GM21447 (cell line): ENCODE measurements around the gene PRSS50.

Source experiments
- ATAC-seq: cut with Tn5 transposase; IDR thresholded peaks from one replicate; pipeline ENCODE4 v1.9.1; 2021; ENCODE audit not compliant: unreplicated experiment

The PRSS50 gene

GRCh38 chr3:46725621-46726314 is 8.1 kb upstream of the PRSS50 start:
- ATAC-seq: no peak

DNA sequence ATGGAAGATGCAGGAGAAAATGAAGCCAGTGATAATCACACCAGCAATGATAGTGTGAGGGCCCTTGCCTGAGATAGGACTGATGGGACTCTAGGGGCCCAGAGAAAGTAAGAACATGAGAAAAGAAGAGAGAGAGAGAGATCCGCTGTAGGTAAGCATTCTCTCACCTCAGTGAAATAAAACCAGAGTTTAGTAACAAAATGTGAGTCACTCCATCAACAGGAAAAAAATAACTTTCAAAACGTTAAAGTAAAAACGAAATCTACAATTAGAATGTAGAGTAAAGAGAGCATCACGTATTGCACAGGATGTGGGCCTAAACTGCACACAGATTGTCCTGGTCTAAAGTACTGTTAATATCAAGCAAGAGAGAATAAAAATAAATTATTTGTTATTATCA is 6.8 kb upstream of the PRSS50 start:
- no peak for ATAC-seq

GRCh38 chr3:46722443-46722842 is 4.8 kb upstream of the PRSS50 start:
- ATAC-seq: no peak

GRCh38 chr3:46721009-46721408 is 3.3 kb upstream of the PRSS50 start:
- no peak for ATAC-seq

DNA sequence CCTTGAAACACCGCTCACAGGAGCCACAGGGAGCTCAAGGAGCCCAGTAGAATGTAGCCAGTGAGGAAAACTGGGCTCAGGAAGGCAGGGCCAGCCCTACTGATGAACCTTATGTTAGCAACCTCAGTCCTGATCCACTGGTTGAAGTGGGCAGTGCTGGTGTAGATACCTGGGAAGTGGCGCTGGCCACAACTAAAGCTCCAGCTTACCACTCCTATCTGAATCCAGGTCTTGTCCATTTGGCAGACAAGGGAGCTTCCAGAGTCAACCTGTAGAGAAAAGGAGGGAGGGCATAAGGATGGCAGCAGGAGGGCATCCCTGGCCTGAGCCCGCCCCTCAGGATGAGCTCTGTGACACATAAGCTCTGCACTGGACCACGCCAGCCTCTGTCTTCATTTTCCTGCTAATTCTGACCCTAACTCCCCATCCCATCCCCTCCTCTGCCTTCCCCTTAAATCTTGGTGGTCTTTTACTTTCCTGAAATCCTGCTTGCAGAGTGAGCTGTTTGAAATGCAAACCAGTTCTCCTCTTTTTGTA is 2.1 kb upstream of the PRSS50 start:
- no peak for ATAC-seq

DNA sequence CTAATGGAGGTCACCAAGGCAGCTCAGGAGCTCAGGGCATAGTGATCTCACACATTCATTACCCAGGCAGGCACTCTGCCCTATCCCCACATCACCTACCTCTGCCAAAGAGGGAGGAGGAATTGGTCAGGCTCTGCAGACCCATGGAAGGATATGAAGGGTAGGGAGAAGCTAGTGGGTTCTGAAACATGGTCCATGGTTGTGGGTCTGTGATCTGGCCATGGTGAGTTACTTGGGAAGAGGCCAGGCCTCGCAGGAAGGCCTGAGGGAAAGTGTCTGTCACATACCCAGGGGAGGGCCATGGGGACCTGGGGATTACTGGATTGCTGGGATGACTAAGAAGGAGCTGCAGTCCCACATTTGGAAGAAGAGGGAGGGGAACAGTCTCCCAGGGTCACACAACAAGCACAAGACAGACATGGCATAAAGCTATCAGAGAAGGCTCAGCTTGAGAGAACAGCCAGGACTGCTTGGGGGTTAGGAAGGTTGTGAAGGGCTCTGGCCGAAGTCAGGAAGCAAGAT is 1.4 kb upstream of the PRSS50 start:
- no peak for ATAC-seq

DNA sequence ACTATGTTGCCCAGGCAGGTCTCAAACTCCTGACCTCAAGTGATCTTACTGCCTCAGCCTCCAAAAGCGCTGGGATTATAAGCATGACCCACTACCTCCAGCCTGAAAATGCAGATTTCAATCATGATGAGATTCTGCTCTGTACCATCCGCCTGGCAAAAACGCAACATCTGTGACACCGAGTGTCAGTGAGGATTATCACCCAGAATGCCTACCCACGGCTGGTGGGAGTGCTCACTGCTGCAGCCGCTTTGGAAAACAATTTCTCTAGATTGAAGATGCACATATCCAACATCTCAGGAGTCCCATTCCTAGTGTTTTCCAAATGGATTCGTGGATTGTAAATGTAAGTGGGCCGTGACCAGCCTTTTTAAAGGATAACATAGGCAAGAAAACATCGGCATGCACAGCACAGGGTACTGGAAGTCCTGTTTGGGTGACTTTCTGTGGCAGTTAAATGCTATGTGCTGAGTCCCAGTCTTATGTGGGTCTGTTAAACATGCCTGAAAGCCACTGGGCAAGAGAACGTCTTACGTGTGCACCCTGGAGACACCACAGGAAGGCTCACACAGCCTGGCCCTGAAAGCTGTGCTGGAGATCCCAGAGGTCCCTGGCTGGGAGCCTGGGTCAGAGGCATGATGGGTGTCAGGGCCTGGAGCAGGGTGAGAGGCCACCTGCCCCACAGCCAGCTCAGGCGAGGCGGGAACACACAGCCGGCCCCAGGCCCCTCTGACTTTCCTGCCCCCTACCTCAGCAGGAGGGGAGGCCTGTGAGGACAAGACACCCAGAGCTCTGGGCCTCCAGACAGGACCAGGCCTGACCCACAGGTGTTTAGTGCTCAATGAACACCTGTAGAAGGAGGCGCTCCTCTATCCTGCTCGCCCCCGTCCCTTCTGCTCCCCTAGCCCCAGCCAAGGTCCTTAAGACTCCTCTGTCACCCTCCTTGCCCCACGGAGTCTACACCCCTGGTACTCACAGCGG is 918 bp downstream of the PRSS50 start:
- no peak for ATAC-seq

DNA sequence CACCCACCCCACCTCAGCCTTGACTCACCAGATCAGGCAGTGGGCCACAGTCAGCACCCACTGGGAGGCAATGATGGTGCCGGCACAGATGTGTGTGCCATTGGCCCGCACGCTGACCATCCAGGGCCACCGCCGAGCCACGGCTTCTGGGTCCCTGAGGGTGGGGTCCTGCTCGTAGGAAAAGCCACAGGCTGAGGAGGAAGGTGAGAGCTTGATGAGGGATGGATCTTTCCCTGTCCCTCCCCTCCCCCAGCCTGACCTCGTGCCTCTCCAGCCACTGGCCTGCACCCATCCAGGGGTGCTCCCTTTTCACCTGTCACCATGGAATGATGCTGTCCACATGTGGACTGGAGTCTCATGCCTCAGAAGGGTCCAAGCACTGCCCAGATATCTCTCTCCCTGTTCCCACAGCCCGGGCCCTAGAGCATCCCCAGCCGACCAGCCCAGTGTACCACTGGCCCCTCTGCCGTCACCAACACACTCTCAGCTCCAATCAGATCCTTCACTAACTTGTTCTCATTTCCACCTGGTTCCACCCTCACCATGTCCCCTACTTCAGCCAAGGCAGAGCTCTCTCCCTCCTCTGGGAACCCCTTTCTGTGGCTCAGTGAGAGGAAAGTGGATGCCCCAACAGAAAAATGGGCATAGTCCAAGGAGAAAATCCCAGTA is 2.0 kb downstream of the PRSS50 start:
- ATAC-seq: no peak

- no peak for ATAC-seq
Measured at GRCh38 chr3:46714728-46715506, 2.8 kb downstream of the PRSS50 start.

DNA sequence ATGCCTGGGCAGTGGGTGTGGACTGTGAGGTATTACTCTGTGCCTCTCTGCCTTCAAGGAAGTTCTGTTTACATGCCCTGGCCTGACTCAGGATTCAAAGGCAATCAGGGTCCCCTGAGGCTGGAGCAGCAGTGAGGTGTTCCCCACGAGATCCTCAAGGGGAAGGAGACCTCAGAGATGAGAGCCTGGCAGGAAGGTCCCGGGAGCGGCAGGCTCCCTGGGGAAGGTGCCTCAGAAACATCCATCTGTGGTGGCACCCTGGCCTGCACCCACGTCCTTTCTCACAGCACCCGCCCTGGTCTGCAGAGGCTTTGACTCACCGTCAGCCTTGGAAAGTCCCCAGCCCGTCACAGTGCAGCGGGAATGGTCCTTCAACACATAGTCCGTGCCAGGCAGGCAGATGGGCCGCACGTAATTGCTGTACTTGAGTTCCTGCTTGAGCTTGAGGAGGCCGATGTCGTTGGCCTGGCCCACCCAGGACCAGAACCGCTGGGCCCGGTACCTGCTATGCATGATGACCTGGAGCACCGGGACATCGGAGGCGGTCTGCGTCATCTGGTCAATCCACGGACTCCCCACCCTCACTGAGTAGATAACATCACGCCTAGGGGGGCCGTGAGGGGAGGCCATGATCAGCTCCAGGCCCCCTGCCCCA is 3.6 kb downstream of the PRSS50 start:
- no peak for ATAC-seq

DNA sequence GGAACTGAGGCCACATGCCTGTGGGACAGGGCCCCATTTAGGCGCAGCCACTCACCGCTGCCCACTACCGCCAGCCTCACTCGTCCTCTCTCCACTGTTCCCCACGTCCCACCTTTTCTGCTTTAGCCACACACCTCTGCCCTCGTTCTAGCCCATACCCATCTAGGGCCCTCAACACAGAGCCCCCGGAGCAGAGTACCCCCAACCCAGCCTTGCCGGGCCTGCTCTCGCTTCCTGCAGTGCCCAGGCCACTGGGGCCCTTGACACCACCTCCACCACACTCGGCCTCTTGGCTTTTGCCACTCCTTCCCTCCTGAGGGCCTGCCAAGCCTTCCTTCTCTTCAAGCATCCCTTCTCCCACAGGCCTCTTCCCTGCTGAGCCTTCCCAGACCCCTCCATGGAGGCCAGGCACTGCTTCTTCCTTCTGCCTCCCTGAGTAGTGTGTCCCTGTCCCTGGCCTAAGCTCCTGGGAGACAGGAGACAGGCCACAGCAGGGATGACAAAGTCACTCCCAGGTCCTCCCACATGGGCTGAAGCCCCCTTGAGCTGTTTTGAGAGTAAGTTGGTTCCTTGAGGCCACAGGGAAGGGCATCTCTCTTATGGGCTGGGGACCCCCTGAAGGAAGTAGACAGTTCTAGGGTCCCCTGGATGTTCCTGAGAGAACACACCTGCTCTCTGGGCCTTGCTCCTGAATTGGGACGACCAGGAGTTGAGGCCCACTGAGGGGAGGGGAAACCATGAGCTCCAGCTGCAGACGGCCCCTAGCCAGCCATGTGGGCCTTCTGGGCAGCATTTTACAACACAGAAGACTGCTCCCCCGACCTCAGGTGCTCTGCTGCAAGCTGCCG is 4.4 kb downstream of the PRSS50 start:
- no peak for ATAC-seq

- no peak for ATAC-seq
Measured at GRCh38 chr3:46712191-46713049, 5.2 kb downstream of the PRSS50 start.

DNA sequence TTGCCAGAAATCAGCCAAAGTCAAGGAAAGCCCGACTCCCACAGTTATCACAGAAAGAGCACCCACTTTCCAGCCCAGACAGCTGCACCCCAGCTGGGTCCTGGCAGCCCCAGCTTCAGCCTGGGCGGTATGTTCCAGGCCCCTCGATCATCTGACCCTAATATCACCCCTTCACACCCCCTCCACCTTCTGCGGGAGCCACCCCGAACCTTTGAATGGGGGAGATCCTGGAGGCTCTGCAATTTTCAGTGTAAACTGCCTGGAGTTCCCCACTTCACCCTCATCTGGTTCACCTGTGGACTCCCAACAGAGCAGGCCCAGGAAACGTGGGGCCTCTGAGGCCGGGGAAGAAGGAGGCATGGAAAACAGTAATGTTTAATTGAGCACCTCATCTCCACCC is 5.9 kb downstream of the PRSS50 start:
- no peak for ATAC-seq

DNA sequence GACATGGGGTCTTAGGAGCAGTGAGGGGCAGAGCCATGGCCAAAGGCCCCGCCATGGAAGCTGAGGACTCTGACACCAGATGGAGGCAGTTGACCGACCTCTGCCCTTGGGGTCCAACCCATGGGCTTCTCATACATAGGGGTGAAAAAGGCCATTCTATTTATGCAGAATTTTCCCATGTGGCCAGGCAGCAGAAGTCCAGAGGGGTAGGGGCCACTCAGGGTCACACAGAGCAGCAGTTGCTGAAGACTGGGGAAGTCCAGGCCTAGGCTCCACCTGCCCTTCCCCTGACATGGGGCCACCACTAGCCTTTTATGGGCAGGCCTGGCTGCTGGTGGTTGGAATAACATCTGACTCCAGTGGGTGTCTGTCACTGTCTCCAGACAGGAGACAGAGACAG is 6.4 kb downstream of the PRSS50 start:
- ATAC-seq: no peak

GRCh38 chr3:46710671-46711295 is 6.9 kb downstream of the PRSS50 start:
- ATAC-seq: no peak

DNA sequence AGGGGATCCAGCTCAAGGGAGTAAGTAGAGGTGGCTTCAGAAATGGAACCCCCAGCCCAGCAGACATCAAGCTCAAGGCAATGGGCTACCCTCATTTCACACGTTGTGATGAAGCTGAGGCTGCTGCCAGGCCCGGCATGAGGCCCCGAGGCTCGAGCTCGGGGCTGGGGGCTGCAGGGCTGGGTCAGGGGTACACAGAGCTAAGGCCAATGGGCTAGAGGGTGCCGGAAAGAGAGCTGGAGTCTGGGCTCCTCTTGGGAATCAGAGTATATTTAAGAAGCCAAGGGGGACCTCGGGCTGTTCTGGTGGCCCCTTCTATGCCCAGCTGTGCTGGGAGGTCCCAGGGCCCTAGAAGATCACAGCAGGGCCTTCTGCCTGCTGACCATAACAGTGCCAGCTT is 7.4 kb downstream of the PRSS50 start:
- no peak for ATAC-seq

DNA sequence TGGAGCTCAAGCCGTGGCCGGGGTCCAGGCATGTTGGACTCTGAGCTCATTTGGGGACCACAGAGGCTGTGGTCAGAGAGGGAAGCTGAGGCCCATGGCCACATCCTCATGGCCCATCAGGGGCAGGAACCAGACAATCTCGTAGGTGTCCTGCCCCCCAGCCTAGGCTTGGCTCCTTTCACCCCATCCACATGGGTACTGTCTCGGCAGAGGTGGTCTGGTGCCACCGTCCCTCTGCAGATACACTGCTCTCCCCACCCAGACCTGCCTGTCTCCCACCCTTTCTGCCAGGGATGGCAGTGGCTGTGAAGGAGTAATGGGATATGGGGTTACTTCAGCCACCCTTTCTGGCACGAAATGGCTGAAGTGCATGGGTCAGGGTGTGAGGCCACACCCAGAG is 7.9 kb downstream of the PRSS50 start:
- ATAC-seq: no peak
